GM19438 (cell line): ENCODE results near the gene LMF2.
"Not testable (repeated sequence)": the region's sequence is repeated elsewhere in the genome, so short reads cannot be mapped to it uniquely, and the experiment has no call there.

Source experiments
- ATAC-seq: cut with Tn5 transposase; IDR thresholded peaks from one replicate; pipeline ENCODE4 v1.9.1; 2021; ENCODE audit warnings: low read depth; ENCODE audit not compliant: unreplicated experiment

Gene LMF2

DNA sequence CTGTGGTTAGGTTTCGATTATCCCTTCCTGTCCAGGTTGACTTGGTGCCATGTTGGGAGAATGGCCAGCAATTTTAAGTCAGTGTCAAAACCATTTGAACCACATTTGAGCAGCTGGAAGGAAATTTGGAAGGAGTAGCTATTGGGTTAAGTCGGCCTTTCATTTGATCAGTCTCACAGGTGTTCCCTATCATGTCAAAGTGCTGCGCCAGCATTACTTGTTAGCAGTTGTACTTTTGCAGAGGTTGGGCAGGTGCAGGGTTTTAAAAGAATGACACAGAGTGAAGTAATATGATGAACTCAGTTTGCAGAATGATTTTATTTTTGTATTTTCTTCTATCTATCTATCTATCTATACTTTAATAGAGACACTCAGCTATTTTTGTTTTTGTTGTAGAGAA is 28.7 kb upstream of the LMF2 start:
- ATAC-seq, result no peak

DNA sequence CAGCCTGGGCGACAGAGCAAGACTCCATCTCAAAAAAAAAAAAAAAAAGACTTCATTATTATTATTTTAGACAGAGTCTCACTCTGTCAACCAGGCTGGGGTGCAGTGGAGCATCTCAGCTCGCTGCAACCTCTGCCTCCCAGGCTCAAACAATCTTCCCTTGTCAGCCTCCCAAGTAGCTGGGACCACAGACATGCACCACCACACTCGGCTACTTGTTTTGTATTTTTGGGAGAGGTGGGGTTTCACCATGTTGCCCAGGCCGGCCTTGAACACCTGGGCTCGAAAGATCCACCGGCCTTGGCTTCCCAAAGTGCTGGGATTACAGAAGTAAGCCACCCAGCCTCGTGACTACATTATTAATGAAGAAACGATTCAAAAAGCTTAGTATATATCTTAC is 27.6 kb upstream of the LMF2 start:
- no peak for ATAC-seq

DNA sequence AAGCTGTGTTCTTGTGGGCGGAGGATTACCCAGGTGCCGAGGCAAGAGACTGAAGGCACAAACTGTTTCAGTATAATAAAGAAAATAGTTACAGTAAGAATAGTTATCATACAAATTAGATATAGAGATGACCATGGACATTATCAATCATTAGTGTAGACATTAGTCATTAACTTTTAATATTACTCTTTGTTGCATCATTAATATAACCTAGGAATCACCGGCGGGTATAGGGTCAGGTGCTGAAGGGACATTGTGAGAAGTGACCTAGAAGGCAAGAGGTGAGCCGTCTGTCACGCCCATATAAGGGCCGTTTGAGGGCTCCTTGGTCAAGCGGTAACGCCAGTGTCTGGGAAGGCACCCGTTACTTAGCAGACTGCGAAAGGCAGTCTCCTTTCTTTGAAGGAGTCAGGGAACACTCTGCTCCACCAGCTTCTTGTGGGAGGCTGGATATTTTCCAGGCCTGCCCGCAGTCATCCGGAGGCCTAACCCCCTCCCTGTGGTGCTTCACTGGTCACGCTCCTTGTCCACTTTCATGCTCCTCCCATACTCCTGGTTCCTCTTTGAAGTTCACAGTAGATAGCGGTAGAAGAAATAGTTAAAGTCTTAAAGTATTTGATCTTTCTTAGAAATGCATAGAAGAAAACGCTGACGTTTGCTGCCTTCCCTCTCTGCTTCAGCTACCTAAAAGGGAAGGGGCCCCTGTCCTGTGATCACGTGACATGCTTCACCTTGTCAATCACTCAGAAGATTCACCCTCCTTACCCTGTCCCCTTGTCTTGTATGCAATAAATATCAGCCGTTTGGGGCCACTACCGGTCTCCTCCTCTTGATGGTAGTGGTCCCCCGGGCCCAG is 26.6 kb upstream of the LMF2 start:
- ATAC-seq, result not testable (repeated sequence)

DNA sequence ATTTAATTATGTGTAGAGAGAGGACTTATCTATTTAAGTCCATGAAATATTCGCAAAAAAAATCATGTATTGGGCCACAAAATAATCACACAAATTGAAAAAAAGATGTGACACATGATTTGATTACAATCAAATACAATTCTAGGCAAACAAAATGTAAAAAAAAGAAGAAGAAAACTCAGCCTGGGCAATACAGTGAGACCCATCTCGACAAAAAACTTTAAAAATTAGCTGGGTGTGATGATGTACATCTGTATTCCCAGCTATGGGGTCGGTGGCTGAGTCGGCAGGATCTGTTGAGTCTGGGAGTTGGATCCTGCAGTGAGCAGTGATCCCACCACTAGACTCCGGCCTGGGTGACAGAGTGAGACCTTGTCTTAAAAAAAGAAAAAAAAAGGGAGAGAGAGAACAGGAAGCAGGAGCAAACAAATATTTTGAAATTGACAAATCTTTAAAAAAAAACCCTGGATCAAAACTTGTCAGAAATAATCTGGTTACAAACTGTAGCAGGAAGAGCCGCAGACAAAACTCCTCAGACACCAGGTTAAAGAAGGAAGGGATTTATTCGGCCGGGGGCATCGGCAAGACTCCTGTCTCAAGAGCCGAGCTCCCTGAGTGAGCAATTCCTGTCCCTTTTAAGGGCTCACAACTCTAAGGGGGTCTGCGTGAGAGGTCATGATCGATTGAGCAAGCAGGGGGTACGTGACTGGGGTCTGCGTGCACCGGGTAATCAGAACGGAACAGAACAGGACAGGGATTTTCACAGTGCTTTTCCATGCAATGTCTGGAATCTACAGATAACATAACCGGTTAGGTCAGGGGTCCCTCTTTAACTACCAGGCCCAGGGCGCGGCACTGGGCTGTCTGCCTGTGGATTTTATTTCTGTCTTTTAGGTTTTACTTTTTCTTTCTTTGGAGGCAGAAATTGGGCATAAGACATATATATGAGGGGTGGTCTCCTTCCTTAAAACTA is 25.6 kb upstream of the LMF2 start:
- ATAC-seq, result no peak

DNA sequence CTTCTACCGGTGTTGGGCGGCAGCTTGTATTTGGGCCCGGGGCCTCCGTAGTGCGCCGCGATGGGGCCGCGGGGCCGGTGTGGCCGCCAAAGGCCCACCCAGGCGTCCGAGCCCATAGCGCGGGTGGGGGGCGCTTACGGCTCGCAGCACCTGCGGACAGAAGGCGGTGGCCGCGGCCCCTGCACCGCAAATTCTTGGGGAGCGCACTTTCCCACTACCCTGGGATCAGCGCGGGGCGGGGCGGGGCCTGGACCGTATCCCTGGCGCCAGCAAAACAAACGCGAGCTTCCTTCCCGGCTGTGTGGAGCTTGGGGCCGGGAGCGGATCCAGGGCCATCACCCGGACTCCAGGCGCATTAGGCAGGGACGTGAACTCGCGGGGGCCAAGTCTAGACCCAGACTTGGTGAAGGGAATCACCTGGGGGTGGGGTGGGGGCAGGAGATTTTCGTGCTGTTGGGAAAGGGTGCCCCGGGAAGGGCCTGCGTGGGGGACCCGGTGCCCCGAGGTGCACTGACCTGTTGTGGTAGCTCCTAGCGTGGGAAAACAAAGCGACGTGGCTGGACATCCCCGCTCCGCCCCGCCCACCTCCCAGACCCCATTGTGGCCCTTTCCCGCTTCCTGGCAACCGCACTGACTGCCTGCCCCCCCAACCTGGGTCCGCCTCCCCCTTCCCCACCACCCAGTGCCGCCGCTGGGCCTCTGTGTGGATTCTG is 24.6 kb upstream of the LMF2 start:
- no peak for ATAC-seq

DNA sequence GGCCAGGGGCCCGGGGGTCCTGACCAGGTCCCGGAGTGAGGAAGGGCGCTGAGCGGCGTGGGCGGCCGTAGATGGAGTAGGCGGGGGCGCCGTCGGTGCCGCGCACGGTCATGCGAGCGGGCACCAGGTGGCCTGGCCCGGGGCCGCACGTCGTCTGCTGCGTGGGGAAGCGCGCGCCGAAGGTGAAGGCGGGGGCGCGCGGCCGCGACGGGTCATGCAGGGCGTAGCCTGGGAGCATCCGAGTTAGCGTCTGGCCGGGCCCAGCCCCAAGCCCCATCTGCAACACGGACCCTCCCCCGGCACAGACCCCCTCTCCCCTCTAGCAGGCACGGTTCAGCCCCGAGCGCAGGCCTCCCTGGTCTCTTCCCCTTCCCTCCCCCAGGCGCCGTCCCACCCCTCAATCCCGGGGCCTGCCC is 24.1 kb upstream of the LMF2 start:
- ATAC-seq, result no peak

DNA sequence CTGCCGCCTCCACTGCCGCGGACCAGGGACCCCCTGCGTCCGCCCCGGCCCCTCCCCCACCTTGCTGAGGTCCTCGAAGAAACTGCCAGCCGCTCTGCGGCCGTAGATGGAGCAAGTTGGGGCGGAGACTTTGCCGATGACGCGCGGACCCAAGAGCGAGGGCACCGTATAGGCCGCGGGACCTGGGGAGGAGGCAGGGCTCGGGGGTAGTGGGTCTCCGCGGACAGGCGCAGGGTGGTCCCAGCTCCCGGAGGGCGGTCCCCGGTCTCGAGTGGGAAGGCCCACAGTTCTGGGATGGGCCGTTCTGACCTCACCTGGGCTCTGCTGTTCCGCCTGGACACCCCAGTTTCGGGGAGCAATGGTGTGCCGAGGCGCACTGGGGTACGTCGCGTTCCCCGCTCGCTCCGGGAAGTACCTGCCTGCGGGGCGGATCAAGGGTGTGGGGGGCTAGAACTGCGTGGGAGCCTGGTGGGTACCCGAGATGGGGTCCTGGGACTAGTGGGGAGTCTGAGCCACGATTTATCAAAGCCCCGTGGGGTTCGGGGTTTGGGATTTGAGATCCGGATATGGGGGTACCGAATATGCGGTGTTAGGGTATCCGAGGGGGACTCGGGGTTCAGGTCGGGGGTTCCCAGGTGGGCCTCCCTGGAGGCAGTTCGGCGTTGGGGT is 23.5 kb upstream of the LMF2 start:
- ATAC-seq, result no peak

DNA sequence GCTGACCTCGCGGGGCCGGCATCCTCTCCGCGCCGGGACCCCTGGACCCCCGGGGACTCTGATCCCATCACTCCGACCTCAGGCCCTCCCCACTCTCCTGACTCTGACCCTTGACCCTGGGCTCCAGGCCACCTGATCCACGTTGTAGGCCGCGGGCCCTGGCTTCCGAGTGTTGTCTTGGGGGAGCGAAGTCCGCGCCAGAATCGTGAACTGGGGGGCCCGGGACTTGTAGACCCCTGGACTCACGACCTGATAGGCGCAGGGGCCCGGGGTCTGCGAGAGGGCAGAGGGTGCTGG is 23.0 kb upstream of the LMF2 start:
- no peak for ATAC-seq

DNA sequence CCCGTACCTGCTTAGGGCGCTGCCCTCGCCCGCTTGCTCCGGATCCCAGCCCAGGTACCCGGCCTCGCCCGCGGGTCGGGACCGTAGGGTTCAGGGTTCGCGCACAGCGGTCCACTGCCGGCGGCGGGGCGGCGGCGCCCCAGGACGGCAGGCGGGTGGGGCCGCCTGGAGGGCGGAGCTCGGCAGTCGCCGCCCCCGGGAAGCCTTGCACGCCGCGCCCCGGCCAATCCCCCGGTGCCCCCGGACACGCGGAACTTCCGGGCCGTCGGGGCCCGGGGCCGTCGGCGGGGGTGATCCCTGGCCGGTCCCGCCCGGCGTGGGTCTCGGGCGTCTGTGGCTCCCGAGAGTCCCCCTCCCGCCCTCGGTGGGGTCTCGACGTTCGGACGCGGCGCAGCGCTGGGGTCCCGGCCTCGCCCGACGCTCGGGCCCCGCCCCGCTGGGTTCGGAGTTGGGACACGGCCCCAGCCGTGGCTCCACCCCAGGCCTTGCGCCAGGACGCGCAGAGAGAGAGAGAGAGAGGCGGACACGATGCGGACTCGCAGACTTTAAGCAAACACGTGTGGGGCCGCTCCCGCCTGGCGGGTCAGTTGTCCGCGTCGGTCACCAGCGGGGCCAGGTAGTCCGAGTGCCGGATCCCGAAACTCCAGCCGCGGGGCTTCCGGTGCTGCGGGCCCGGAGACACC is 22.5 kb upstream of the LMF2 start, which contains the start of gene TYMP:
Gene TYMP, minus strand, starts transcription at position 116 of the 683 bp plus-strand sequence. CDS start 303 bp downstream, outside the sequence.
- no peak for ATAC-seq

DNA sequence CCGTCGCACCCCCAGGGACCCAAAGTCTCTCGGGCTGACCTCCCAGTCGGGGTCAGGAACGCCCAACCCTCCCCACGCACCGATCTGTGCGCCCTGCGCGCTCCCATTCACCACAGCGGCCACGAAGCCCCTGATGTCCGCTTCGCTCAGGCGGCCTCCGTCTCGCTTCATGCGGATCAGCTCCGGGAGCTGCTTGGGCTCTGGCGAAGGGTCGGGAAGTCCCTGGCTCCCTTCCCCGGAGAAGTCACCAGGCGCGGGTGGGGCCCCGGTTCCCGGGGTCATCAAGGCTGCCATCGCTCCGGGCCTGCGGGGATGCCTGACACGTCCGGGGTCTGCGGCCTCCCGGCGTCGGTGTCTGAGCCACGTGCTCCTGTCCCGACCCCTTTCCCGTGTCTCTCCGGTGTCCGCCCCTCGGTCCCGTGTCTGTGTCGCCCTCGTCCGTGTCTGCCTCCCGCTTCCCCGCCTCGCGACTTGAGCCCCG is 22.0 kb upstream of the LMF2 start:
- ATAC-seq, result no peak

DNA sequence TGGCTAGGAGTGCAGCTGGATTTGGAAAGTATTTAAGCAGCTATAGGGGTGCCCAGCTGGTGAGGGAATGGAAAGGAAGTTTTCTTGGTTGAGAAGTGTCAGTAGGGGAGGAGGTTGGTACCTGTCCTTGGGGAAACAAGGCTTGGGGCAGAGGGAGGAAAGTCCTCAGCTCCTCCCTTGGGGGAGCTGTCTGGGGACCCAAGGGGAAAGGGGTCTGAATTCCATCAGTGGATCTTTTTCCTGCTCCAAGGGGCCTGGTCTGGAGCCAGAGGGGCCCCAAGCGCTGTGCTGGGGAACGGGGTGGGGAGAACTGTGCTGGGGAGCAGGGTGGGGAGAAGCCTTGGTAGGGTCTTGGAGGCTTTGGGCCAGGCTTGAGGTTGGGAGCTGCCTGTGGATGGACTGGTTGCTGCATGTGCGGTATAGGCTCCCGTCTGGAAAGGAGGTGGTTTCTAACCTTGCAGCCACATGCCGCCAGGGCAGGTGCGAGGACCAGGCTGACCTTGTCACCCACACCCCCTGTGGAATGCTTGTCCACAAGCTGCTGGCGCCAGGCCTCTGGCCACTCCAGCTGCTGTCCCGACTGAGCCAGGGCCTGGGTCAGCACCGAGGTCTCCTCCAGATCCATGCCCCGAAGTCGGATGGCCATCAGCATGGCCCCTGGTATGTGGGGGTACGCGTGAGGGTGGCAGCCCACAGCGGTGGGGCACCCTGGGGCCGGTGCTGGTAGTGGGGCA is 21.3 kb upstream of the LMF2 start:
- no peak for ATAC-seq

DNA sequence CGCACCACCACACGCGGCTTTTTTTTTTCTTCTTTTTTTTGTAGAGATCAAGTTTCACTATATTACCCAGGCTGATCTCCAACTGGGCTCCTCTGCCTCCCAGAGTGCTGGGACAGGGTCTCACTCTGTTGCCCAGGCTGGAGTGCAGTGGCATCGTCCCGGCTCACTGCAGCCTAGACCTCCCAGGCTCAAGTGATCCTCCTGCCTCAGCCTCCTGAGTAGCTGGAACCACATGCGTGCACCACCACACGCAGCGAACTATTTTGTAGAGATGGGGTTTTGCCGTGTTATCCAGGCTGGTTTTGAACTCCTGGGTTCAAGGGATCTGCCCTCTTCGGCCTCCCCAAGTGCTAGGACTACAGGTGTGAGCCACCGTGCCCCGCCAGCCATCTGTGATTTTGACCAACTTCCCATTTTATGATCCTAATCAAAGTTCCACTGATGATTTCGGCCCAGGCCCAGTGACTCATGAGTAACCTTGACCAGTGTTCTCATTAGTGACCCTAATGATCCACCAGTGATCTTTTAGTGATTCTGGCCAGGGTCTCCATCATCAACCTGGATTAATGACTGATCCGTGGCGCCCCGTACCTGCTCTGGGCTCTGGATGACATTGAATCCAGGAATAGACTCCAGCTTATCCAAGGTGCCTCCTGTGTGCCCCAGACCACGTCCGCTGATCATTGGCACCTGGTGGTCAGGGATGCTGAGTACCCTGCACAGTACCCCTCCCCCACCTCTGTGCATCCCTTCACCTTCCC is 20.6 kb upstream of the LMF2 start:
- no peak for ATAC-seq

DNA sequence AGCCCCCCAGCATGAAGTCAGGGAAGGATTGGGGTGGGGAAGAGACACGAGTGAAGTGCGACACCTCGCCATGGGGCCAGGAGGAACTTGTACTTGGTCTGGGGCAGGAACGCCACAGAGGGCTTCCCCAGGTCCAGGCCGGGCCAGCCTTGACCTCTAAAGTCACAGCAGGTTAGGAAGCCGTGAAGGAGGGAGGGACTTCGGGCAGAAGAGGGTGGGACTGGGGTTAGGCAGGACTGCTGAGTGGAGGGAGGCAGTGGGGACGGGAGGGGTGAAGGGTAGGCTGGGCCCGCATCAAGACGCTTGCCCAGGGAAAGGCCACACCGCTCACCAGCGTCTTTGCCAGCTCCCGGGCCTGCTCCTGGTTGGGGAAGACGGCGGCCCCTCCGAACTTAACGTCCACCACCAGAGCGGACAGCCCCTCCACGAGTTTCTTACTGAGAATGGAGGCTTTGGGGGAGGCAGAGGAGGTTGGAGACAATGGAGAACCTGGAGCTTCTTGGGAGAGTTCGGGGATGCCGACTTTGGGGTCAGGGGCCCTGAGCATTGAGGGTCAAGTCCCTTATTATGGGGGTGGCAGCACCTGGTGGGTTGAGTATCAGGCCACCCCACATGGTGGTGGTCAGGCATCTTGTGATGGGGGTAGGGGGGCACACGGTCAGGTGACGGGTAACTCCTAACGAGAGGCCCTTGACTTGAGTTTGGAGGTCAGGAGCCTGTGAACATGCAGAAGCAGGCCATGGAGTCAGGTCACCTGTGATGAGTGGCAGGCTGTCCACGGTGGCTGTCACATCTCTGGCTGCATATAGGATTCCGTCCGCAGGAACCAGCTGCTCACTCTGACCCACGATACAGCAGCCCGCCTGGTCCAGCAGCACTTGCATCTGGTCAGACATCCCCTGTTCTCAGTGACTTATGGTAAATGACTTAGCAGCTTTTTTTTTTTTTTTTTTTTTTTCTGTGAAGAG is 19.6 kb upstream of the LMF2 start:
- no peak for ATAC-seq

DNA sequence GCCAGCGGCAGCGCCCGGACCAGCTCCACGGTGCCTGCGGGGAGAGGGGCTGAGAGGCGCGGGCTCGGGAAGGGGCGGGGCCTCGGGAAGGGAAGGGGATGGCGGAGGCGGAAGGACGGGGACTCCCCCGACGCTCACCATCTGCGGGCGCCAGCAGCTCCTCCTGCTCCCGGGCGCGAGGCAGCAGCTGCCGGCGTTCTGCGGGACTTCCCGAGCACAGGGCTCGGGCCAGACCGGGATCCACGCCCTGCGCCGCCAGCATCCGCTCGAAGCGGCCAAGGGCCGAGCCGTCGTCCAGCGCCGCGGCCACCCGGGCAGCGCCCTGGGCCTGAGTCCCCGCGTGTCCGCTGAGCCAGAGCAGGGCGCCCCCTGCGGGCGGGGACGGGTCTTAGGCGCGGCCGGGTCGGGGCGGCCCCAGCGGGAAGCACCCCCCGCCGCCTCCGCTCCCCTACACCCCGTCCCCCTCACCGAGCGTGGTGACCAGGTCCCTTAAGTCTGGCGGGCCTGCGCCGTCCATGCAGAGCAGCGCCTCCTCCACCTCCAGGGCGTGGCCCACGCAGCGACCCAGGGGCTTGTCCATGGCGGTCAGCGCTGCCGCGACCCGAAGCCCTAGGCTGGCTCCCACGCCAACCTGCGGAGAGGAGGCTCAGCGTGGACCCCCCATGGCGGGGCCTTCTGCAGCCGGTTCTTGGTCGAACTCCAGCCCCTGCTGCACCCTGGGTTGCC is 18.8 kb upstream of the LMF2 start:
- peak; percentile 29 for ATAC-seq

DNA sequence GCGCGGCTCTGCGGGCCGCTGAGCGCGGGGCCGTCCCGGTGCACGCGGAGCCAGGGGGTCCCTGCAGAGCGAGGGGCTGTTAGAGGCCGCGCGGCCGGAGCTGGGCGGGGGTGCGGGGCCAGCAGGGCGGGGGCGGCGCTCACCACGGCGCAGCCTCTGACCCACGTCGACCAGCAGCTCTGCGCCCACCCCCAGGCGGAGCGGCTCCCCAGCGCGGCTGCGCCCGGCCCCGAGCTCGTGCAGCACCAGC is 18.3 kb upstream of the LMF2 start:
- ATAC-seq, result no peak

DNA sequence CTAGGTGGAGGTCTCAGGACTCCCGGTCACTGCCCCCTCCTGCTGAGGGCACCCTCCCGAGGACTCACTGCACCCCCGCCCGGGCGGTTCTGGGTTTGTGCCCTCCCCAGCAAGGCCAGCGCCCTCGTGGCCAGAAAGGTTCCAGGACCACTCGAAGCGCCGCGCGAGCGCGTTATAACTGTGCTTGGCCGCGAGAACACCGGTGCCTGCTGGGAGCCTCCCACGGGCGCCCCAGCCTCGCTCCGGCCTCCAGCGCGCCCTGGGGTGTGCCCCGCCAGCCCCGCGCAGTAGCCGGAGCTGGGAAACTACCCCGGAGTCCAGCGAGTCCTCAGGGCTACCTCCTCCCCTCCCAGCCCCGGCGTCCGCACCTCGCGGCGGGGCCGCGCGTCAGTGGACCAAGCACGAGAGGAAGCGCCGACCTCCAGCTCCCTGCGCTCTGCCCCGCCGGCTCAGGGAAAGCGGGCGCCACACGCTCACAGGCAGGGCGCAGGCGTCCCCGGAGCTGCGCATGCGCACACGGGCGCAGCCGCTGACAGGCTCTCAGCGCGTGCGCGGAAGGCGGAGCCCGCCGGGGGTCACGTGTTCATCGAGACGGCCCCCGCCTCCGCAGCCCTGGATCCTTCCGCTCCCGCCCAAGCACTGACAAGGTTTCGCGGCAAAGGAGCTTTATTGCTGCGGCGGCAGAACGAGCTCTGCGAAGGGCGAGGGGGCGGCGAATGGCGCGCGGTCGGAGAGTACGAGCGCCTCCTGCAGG is 17.8 kb upstream of the LMF2 start, which contains the start of gene SCO2:
Gene SCO2, minus strand, starts transcription at position 495 of the 754 bp plus-strand sequence. CDS start 1,187 bp downstream, outside the sequence.
- peak; percentile 33 for ATAC-seq
